Nephron (organoid): Measurements from ENCODE around the gene BIRC3.
"Not testable (repeated sequence)": the region's sequence is repeated elsewhere in the genome, so short reads cannot be mapped to it uniquely, and the experiment has no call there.

ENCODE experiments used
- H3K27ac Mint-ChIP-seq, 3 experiments: 2 replicates each; pipeline ENCODE4 v1.8.0; 2020; ENCODE audit warnings: mixed read lengths in 3 of 3, mild to moderate bottlenecking in 2 of 3, moderate library complexity in 1 of 3
- H3K27me3 Mint-ChIP-seq: 2 replicates; pipeline ENCODE4 v1.8.0; 2021; ENCODE audit warnings: low read depth, mild to moderate bottlenecking, moderate library complexity, mixed read lengths
- H3K36me3 Mint-ChIP-seq: 2 replicates; pipeline ENCODE4 v1.8.0; 2020; ENCODE audit warnings: low read depth, mixed read lengths
- H3K4me1 Mint-ChIP-seq: 2 replicates; pipeline ENCODE4 v1.8.0; 2020; ENCODE audit warnings: mixed read lengths
- H3K4me3 Mint-ChIP-seq, 3 experiments: 2 replicates each; pipeline ENCODE4 v1.8.0; 2020; ENCODE audit warnings: mild to moderate bottlenecking in 3 of 3, mixed read lengths in 3 of 3, moderate library complexity in 2 of 3
- H3K9me3 Mint-ChIP-seq: 2 replicates; pipeline ENCODE4 v1.8.0; 2020; ENCODE audit warnings: mixed read lengths
- CTCF ChIP-seq, 3 experiments: fragments of 200-600 bp; sonication (generic); IDR thresholded peaks; one replicate each; pipeline ENCODE4 v1.5.0; 2021; ENCODE audit warnings: antibody characterized with exemption in 3 of 3; ENCODE audit not compliant: unreplicated experiment in 3 of 3

BIRC3 gene

GRCh38 chr11:102360681-102361080 is 43.4 kb downstream of the BIRC3 start:
- no peaks in the 10 kb centered on the region for H3K27me3 Mint-ChIP-seq
- H3K4me3 Mint-ChIP-seq, result no peak overlapping the region
- no peak overlapping the region for H3K27ac Mint-ChIP-seq
- no peaks in the 10 kb centered on the region for H3K4me1 Mint-ChIP-seq
- no peak for TF ChIP-seq CTCF (IDR thresholded peaks at IDR 0.05; ENCODE audit: unreplicated experiment in 3 of 3)
- H3K9me3 Mint-ChIP-seq, result peaks cover 23% of the 10 kb centered on the region
- H3K36me3 Mint-ChIP-seq, result peaks cover 90% of the 10 kb centered on the region

GRCh38 chr11:102361086-102362031 is 44.1 kb downstream of the BIRC3 start:
- no peak for TF ChIP-seq CTCF (IDR thresholded peaks at IDR 0.05; ENCODE audit: unreplicated experiment in 3 of 3)

GRCh38 chr11:102364991-102365390 is 47.7 kb downstream of the BIRC3 start:
- Mint-ChIP-seq H3K36me3 (peaks cover 81% of the 10 kb centered on the region), H3K27ac (no peak overlapping the region), H3K9me3 (peaks cover 5% of the 10 kb centered on the region), H3K27me3 (no peaks in the 10 kb centered on the region), H3K4me1 (no peaks in the 10 kb centered on the region), H3K4me3 (no peak overlapping the region)
- TF ChIP-seq CTCF (IDR thresholded peaks at IDR 0.05; ENCODE audit: unreplicated experiment in 3 of 3), result no peak

More at GRCh38 chr11:102361086-102362031, 44.1 kb downstream of the BIRC3 start:
- Mint-ChIP-seq H3K9me3 (peaks cover 20% of the 10 kb centered on the region), H3K4me1 (no peaks in the 10 kb centered on the region), H3K27ac (no peak overlapping the region), H3K36me3 (peaks cover 90% of the 10 kb centered on the region), H3K4me3 (no peak overlapping the region), H3K27me3 (no peaks in the 10 kb centered on the region)

DNA sequence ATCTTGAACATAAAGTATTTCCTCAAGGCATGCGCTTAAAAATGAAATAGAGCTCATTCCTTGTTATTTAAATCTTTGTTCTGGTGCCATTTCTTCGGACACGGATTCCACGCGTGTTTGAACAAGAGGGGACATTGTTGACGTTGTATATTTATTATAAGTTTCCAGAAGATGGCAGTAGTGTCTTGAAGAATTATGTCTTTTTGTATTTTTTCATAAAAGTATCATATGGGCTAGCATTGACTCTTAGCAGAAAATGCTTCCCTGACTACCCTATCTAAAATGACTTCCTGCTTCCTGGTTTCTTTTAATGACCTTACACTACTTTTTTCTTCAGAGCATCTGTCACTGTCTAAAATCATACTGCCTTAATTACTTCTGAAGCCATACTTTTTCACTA is 50.1 kb downstream of the BIRC3 start:
- H3K4me1 Mint-ChIP-seq, result no peaks in the 10 kb centered on the region
- H3K27me3 Mint-ChIP-seq, result no peaks in the 10 kb centered on the region
- peaks cover 5% of the 10 kb centered on the region for H3K9me3 Mint-ChIP-seq
- TF ChIP-seq CTCF (IDR thresholded peaks at IDR 0.05; ENCODE audit: unreplicated experiment in 3 of 3), result peak in 2 of 3 experiments; percentile 22 to 43
- no peak overlapping the region for H3K4me3 Mint-ChIP-seq
- H3K36me3 Mint-ChIP-seq, result peaks cover 65% of the 10 kb centered on the region
- peak overlapping the region in 1 of 3 experiments; percentile 17 for H3K27ac Mint-ChIP-seq

- peaks cover 6% of the 10 kb centered on the region for H3K9me3 Mint-ChIP-seq
- peaks cover 62% of the 10 kb centered on the region for H3K36me3 Mint-ChIP-seq
- H3K4me1 Mint-ChIP-seq, result no peaks in the 10 kb centered on the region
- no peak overlapping the region for H3K27ac Mint-ChIP-seq
- no peak overlapping the region for H3K4me3 Mint-ChIP-seq
- no peaks in the 10 kb centered on the region for H3K27me3 Mint-ChIP-seq
- no peak for TF ChIP-seq CTCF (IDR thresholded peaks at IDR 0.05; ENCODE audit: unreplicated experiment in 3 of 3)
Observed at GRCh38 chr11:102368472-102368871, 51.2 kb downstream of the BIRC3 start.

DNA sequence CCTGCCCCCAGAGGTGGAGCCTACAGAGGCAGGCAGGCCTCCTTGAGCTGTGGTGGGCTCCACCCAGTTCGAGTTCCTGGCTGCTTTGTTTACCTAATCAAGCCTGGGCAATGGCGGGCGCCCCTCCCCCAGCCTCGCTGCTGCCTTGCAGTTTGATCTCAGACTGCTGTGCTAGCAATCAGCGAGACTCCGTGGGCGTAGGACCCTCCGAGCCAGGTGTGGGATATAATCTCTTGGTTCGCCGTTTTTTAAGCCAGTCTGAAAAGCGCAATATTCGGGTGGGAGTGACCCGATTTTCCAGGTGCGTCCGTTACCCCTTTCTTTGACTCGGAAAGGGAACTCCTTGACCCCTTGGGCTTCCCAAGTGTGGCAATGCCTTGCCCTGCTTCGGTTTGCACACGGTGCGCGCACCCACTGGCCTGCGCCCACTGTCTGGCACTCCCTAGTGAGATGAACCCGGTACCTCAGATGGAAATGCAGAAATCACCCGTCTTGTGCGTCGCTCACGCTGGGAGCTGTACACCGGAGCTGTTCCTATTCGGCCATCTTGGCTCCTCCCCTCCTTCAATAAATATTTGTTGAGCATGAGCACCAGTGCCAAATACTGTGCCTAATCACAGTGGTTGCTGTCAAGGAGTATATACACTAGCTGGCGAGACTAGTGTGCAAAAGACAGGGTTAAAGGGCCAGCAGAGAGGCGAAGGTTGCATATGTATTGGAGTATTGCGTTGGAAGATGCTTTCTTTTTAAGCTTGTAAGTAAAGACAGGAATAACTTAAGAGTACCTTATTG is 57.5 kb downstream of the BIRC3 start:
- H3K4me1 Mint-ChIP-seq, H3K27me3 Mint-ChIP-seq, H3K9me3 Mint-ChIP-seq: not testable (repeated sequence)
- H3K36me3 Mint-ChIP-seq, result peaks cover 58% of the 10 kb centered on the region
- H3K27ac Mint-ChIP-seq, result peak overlapping the region in 1 of 3 experiments; percentile 61
- H3K4me3 Mint-ChIP-seq, result peak overlapping the region; percentile 28 to 55 (median 29)
